HepG2 (cell line): ENCODE data around the gene DDX60. TPM values are rescaled to one million over a fixed set of nuclear protein-coding genes. Genes with fewer than 3 reads are reported as not detected.

Source experiments
- ATAC-seq: fragments of 200-7000 bp; cut with Tn5 transposase; 3 replicates; pipeline ENCODE4 v1.9.1; 2020; ENCODE audit warnings: mild to moderate bottlenecking, moderate library complexity
- BruUV-seq: library from RNA; stranded (reverse); fragments of 400-500 nt; replicated peaks from 2 replicates; lab custom pipeline; 2021; lab: Mats Ljungman, UMichigan
- CTCF ChIA-PET: fragments of 300-600 bp; formaldehyde crosslinking; extraction: SDS; loops from one replicate; lab custom pipeline; 2021; ENCODE audit warnings: low total read pairs, inconsistent platforms, low intra/inter-chr PET ratio; lab: Yijun Ruan, JAX
- POLR2A ChIA-PET: fragments of 350-600 bp; sonication (Branson Sonifier 250); formaldehyde crosslinking; loops from one replicate; lab custom pipeline; 2020; ENCODE audit warnings: antibody characterized with exemption, inconsistent platforms; lab: Yijun Ruan, JAX
- DNase-seq: peaks from one replicate; pipeline ENCODE4 v3.0.0-alpha.2; 2015; ENCODE audit warnings: low spot score
- FAIRE-seq: peaks from 3 replicates; lab custom pipeline; 2011; peaks lifted over from hg19 to GRCh38; lab: Jason Lieb, UNC
- H2AFZ ChIP-seq: one replicate; pipeline ENCODE4 v1.6.1; 2011; ENCODE audit warnings: low read length, inconsistent platforms
- H3K27ac ChIP-seq: fragments of 300-600 bp; 3 replicates; pipeline ENCODE4 v1.8.0; 2011; ENCODE audit warnings: mixed run types, mild to moderate bottlenecking, mixed read lengths, low read length, inconsistent platforms; ENCODE audit not compliant: insufficient read depth; ENCODE audit errors: extremely low read length
- H3K27me3 ChIP-seq, 2 experiments: fragments of 200-600 bp in 1 of 2; 2 replicates in 1 of 2; 3 replicates in 1 of 2; pipeline versions ENCODE4 v1.6.0 to v1.8.0; 2011; ENCODE audit warnings: low read length in 2 of 2, mild to moderate bottlenecking in 2 of 2, moderate library complexity in 2 of 2, inconsistent platforms in 1 of 2; ENCODE audit not compliant: insufficient read depth in 2 of 2, control insufficient read depth in 1 of 2
- H3K36me3 ChIP-seq, 2 experiments: fragments of 200-600 bp in 1 of 2; replicated peaks in 1 of 2; 2 replicates in 1 of 2; 3 replicates in 1 of 2; pipeline versions ENCODE4 v1.5.1 to v1.8.0; 2011; ENCODE audit warnings: low read length in 2 of 2, inconsistent platforms in 1 of 2; ENCODE audit not compliant: insufficient read depth in 2 of 2, control insufficient read depth in 1 of 2
- H3K4me1 ChIP-seq: 2 replicates; pipeline ENCODE4 v1.5.1; 2012; ENCODE audit warnings: low read length, inconsistent platforms; ENCODE audit not compliant: insufficient read depth
- H3K4me2 ChIP-seq: 2 replicates; pipeline ENCODE4 v1.6.0; 2011; ENCODE audit warnings: low read depth, low read length, inconsistent platforms
- H3K4me3 ChIP-seq, 3 experiments: fragments of 200-600 bp in 1 of 3; sonication (generic), shearing (Covaris generic) in 1 of 3; replicated peaks in 1 of 3; 2 replicates each; pipeline ENCODE4 v1.5.1; 2011 to 2016; ENCODE audit warnings: low read length in 3 of 3, inconsistent platforms in 2 of 3, low read depth in 2 of 3, mild to moderate bottlenecking in 2 of 3, control low read depth in 1 of 3, mixed read lengths in 1 of 3; ENCODE audit not compliant: insufficient read depth in 1 of 3
- H3K79me2 ChIP-seq: one replicate; pipeline ENCODE4 v1.6.1; 2011; ENCODE audit warnings: low read length, inconsistent platforms; ENCODE audit not compliant: insufficient read depth
- H3K9ac ChIP-seq: 2 replicates; pipeline ENCODE4 v1.6.0; 2011; ENCODE audit warnings: mild to moderate bottlenecking, low read depth, low read length, inconsistent platforms; ENCODE audit not compliant: insufficient read depth
- H3K9me3 ChIP-seq: 2 replicates; pipeline ENCODE4 v1.5.1; 2012; ENCODE audit warnings: mild to moderate bottlenecking, low read length
- H4K20me1 ChIP-seq: 2 replicates; pipeline ENCODE4 v1.6.0; 2011; ENCODE audit warnings: inconsistent platforms, mild to moderate bottlenecking, low read length, moderate library complexity; ENCODE audit not compliant: insufficient read depth
- EP300 ChIP-seq, 3 experiments: sonication (generic) in 1 of 3; formaldehyde crosslinking in 1 of 3; IDR thresholded peaks; 2 replicates each; pipeline versions ENCODE4 v1.5.1 to v1.6.1; 2011 to 2020; ENCODE audit warnings: low read depth in 2 of 3, low read length in 2 of 3, borderline replicate concordance in 1 of 3, improper control_type of control experiment in 1 of 3, mild to moderate bottlenecking in 1 of 3, missing genetic modification reagents in 1 of 3, moderate library complexity in 1 of 3
- MAFK ChIP-seq, 2 experiments: IDR thresholded peaks in 1 of 2; conservative IDR thresholded peaks in 1 of 2; 2 replicates each; pipeline ENCODE4 v1.6.1; 2011; ENCODE audit warnings: improper control_type of control experiment in 2 of 2, low read length in 2 of 2
- ZNF331 ChIP-seq: sonication (generic); formaldehyde crosslinking; IDR thresholded peaks from 2 replicates; pipeline ENCODE4 v1.4.0; 2020; ENCODE audit warnings: missing genetic modification reagents
- WGBS: methylation state at CpG from one replicate; pipeline ENCODE4 v1.1.6; 2017; ENCODE audit warnings: low lambda C conversion rate; 5-methylcytosine and 5-hydroxymethylcytosine counted together
- in situ Hi-C: cut with HindIII; loops from 2 replicates; pipeline ENCODE4 v1.10.0; 2017; ENCODE audit warnings: low pct_unique_long_range_greater_than_20kb; ENCODE audit not compliant: extremely low pct_ligation_motif_present
- intact Hi-C: fragments of 100-400 bp; cut with micrococcal nuclease; formaldehyde crosslinking; loops from one replicate; pipeline ENCODE4 v1.10.0; 2022; ENCODE audit not compliant: unreplicated experiment
- polyA plus RNA-seq, 8 experiments: library from polyadenylated mRNA; depleted of rRNA in 3 of 8; stranded (reverse) in 7 of 8; unstranded in 1 of 8; fragments of >200 nt; fragmentation: Illumina TruSeq in 4 of 8; extraction: Trizol in 4 of 8; gene quantifications; 2 replicates each; pipeline versions ENCODE4 v1.2.1 to v1.2.3, GENCODE V29; 2011 to 2016; ENCODE audit warnings: low read depth in 4 of 8, missing spikeins in 1 of 8, mixed read lengths in 1 of 8; ENCODE audit not compliant: insufficient read depth in 1 of 8
- total RNA-seq, 5 experiments: library from RNA; depleted of rRNA; stranded (reverse); fragments of >200 nt; fragmentation: Illumina TruSeq; extraction: Trizol; gene quantifications; 2 replicates each; pipeline ENCODE4 v1.2.3, GENCODE V29; 2016; ENCODE audit warnings: low read depth in 1 of 5
- TF ChIP-seq, protein P1 (sequence below): sonication (generic); formaldehyde crosslinking; IDR thresholded peaks from 2 replicates; pipeline ENCODE4 v1.5.1; 2020; ENCODE audit warnings: mild to moderate bottlenecking, moderate library complexity, missing genetic modification reagents
- TF ChIP-seq, protein P2 (sequence below): IDR thresholded peaks from 2 replicates; pipeline ENCODE4 v1.4.0; 2020; ENCODE audit warnings: mild to moderate bottlenecking, missing genetic modification reagents
- TF ChIP-seq, protein P3 (sequence below), 2 experiments: sonication (generic) in 1 of 2; formaldehyde crosslinking in 1 of 2; IDR thresholded peaks; 2 replicates each; pipeline versions ENCODE4 v1.4.0 to v1.6.1; 2016 to 2020; ENCODE audit warnings: borderline replicate concordance in 1 of 2, low read depth in 1 of 2, mild to moderate bottlenecking in 1 of 2, missing genetic modification reagents in 1 of 2
- TF ChIP-seq, protein P4 (sequence below): IDR thresholded peaks from 2 replicates; pipeline ENCODE4 v1.6.1; 2012; ENCODE audit warnings: low read length, improper control_type of control experiment

The DDX60 gene
- total and polyA plus RNA-seq, 2 of the 13 experiments (the other 11 are each of a cell fraction or from before 2014, with no cell fraction given), result 0.35 TPM; not detected in 1

DNA sequence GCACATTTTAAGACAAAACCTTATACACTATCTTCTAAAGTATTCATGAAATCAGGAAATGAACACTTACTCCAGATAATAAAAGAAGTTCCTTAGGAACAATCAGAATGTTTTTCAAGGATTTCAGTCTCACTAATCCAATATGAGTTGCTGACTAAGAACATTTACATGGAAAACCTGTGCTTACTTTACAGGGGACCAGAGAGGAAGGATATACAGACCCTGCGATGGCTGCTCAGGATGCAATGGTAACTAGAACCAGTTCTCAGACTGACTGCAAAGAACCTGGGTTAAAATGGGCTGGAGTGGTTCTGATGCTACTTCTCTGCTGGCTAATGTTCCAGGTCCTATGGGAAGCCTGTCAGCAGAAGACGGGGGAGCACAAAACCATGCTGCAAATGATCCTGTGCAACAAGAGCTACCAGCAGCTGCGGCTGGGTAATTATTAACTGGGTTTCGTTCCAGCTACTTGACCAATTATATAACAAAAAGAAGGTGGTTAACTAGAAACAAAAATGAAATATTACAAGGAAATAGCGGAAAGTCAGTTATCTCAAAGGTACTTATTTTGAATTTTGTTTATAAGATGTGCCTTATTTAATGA is 140.9 kb downstream of the DDX60 start:
- Histone ChIP-seq H3K4me2 (peak overlapping the region; percentile 16; the same call in 1 of the 2 replicates), H3K27ac (no peak overlapping the region), H3K9me3 (no peaks in the 10 kb centered on the region), H3K36me3 (no peaks in the 10 kb centered on the region), H3K79me2 (no peaks in the 10 kb centered on the region), H2AFZ (no peak overlapping the region), H3K9ac (no peak overlapping the region), H3K4me1 (peaks cover 8% of the 10 kb centered on the region; the same call in 1 of the 2 replicates), H3K27me3 (no peaks in the 10 kb centered on the region)
- DNase-seq (peak; percentile 50), FAIRE-seq (peak; percentile 36), ATAC-seq (peak; percentile 79)
- BruUV-seq, result no TSS peak
- in situ Hi-C loops, result loop anchor here (25.0 kb wide), 2 partner anchors 735 to 1310 kb away; no protein-coding TSS in a partner anchor
- ChIA-PET POLR2A (no interaction called here), CTCF (no interaction called here)
- intact Hi-C loops, result loop anchor here (2.0 kb wide), 1 partner anchor 15 kb away; no protein-coding TSS in a partner anchor
- WGBS, result 1% methylated on average over 5 of the region's 5 CpGs
- TF ChIP-seq ZNF331 (CRISPR knock-in tag), result peak; percentile 59; the same call in 1 of the 2 replicates
- no peak for TF ChIP-seq EP300 (IDR thresholded peaks at IDR 0.05; ENCODE audit: low read depth in 2 of 2, low read length in 2 of 2)
- TF ChIP-seq EP300 (CRISPR knock-in tag; IDR thresholded peaks at IDR 0.05; ENCODE audit: borderline replicate concordance), result no peak
- TF ChIP-seq, protein P1, sequence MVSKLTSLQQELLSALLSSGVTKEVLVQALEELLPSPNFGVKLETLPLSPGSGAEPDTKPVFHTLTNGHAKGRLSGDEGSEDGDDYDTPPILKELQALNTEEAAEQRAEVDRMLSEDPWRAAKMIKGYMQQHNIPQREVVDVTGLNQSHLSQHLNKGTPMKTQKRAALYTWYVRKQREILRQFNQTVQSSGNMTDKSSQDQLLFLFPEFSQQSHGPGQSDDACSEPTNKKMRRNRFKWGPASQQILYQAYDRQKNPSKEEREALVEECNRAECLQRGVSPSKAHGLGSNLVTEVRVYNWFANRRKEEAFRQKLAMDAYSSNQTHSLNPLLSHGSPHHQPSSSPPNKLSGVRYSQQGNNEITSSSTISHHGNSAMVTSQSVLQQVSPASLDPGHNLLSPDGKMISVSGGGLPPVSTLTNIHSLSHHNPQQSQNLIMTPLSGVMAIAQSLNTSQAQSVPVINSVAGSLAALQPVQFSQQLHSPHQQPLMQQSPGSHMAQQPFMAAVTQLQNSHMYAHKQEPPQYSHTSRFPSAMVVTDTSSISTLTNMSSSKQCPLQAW (CRISPR knock-in tag), result peak; percentile 52; the same call in 1 of the 2 replicates
- peak in 1 of 2 experiments; percentile 22; a peak in 1 of 4 replicates for TF ChIP-seq MAFK (conservative IDR thresholded peaks at IDR 0.05 in 1 of 2, IDR thresholded peaks at IDR 0.05 in 1 of 2; ENCODE audit: low read length in 2 of 2)
- TF ChIP-seq, protein P2, sequence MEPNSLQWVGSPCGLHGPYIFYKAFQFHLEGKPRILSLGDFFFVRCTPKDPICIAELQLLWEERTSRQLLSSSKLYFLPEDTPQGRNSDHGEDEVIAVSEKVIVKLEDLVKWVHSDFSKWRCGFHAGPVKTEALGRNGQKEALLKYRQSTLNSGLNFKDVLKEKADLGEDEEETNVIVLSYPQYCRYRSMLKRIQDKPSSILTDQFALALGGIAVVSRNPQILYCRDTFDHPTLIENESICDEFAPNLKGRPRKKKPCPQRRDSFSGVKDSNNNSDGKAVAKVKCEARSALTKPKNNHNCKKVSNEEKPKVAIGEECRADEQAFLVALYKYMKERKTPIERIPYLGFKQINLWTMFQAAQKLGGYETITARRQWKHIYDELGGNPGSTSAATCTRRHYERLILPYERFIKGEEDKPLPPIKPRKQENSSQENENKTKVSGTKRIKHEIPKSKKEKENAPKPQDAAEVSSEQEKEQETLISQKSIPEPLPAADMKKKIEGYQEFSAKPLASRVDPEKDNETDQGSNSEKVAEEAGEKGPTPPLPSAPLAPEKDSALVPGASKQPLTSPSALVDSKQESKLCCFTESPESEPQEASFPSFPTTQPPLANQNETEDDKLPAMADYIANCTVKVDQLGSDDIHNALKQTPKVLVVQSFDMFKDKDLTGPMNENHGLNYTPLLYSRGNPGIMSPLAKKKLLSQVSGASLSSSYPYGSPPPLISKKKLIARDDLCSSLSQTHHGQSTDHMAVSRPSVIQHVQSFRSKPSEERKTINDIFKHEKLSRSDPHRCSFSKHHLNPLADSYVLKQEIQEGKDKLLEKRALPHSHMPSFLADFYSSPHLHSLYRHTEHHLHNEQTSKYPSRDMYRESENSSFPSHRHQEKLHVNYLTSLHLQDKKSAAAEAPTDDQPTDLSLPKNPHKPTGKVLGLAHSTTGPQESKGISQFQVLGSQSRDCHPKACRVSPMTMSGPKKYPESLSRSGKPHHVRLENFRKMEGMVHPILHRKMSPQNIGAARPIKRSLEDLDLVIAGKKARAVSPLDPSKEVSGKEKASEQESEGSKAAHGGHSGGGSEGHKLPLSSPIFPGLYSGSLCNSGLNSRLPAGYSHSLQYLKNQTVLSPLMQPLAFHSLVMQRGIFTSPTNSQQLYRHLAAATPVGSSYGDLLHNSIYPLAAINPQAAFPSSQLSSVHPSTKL (CRISPR knock-in tag), result 0 out of 2 replicates have a peak, but pooled peaks have one; percentile 14
- TF ChIP-seq, protein P3, sequence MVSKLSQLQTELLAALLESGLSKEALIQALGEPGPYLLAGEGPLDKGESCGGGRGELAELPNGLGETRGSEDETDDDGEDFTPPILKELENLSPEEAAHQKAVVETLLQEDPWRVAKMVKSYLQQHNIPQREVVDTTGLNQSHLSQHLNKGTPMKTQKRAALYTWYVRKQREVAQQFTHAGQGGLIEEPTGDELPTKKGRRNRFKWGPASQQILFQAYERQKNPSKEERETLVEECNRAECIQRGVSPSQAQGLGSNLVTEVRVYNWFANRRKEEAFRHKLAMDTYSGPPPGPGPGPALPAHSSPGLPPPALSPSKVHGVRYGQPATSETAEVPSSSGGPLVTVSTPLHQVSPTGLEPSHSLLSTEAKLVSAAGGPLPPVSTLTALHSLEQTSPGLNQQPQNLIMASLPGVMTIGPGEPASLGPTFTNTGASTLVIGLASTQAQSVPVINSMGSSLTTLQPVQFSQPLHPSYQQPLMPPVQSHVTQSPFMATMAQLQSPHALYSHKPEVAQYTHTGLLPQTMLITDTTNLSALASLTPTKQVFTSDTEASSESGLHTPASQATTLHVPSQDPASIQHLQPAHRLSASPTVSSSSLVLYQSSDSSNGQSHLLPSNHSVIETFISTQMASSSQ (IDR thresholded peaks at IDR 0.05; ENCODE audit: low read depth), result peak; percentile 84
- TF ChIP-seq, protein P3 (CRISPR knock-in tag; IDR thresholded peaks at IDR 0.05; ENCODE audit: borderline replicate concordance), result peak; percentile 59; the same call in 1 of the 2 replicates
- TF ChIP-seq, protein P4, sequence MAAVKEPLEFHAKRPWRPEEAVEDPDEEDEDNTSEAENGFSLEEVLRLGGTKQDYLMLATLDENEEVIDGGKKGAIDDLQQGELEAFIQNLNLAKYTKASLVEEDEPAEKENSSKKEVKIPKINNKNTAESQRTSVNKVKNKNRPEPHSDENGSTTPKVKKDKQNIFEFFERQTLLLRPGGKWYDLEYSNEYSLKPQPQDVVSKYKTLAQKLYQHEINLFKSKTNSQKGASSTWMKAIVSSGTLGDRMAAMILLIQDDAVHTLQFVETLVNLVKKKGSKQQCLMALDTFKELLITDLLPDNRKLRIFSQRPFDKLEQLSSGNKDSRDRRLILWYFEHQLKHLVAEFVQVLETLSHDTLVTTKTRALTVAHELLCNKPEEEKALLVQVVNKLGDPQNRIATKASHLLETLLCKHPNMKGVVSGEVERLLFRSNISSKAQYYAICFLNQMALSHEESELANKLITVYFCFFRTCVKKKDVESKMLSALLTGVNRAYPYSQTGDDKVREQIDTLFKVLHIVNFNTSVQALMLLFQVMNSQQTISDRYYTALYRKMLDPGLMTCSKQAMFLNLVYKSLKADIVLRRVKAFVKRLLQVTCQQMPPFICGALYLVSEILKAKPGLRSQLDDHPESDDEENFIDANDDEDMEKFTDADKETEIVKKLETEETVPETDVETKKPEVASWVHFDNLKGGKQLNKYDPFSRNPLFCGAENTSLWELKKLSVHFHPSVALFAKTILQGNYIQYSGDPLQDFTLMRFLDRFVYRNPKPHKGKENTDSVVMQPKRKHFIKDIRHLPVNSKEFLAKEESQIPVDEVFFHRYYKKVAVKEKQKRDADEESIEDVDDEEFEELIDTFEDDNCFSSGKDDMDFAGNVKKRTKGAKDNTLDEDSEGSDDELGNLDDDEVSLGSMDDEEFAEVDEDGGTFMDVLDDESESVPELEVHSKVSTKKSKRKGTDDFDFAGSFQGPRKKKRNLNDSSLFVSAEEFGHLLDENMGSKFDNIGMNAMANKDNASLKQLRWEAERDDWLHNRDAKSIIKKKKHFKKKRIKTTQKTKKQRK, result no peak
- TF ChIP-seq, all 625 proteins: peak for 5
- Histone ChIP-seq H3K4me3 (no peak overlapping the region), H4K20me1 (no peaks in the 10 kb centered on the region)
